Cardiac fibroblast (primary cell): ENCODE data around the gene PDLIM5.

Experiments
- DNase-seq, 2 donors: peaks; one replicate each; pipeline versions ENCODE4 v3.0.0 to v3.0.0-alpha.2; 2010; ENCODE audit warnings: low read depth in 2 of 2
- H3K4me3 ChIP-seq, 2 donors: replicated peaks in 1 of 2; 1 replicate in 1 of 2; 2 replicates in 1 of 2; pipeline ENCODE4 v1.5.1; 2011; ENCODE audit warnings: low read depth in 2 of 2, low read length in 2 of 2, mild to moderate bottlenecking in 2 of 2, moderate library complexity in 1 of 2
- TF ChIP-seq, protein P1 (sequence below): IDR thresholded peaks from one replicate; pipeline ENCODE4 v1.5.1; 2011; ENCODE audit warnings: low read depth, mild to moderate bottlenecking, low read length, inconsistent platforms

The PDLIM5 gene

GRCh38 chr4:94519019-94519418, 67.3 kb downstream of the PDLIM5 start:
- TF ChIP-seq, protein P1, sequence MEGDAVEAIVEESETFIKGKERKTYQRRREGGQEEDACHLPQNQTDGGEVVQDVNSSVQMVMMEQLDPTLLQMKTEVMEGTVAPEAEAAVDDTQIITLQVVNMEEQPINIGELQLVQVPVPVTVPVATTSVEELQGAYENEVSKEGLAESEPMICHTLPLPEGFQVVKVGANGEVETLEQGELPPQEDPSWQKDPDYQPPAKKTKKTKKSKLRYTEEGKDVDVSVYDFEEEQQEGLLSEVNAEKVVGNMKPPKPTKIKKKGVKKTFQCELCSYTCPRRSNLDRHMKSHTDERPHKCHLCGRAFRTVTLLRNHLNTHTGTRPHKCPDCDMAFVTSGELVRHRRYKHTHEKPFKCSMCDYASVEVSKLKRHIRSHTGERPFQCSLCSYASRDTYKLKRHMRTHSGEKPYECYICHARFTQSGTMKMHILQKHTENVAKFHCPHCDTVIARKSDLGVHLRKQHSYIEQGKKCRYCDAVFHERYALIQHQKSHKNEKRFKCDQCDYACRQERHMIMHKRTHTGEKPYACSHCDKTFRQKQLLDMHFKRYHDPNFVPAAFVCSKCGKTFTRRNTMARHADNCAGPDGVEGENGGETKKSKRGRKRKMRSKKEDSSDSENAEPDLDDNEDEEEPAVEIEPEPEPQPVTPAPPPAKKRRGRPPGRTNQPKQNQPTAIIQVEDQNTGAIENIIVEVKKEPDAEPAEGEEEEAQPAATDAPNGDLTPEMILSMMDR = no peak
- H3K4me3 ChIP-seq = no peak overlapping the region
- DNase-seq = no peak

- H3K4me3 ChIP-seq = no peak overlapping the region
- TF ChIP-seq, protein P1 = no peak
- no peak for DNase-seq
These were observed 68.4 kb downstream of the PDLIM5 start for GRCh38 chr4:94519925-94520789.

- TF ChIP-seq, protein P1 = no peak
These were observed 71.4 kb downstream of the PDLIM5 start for GRCh38 chr4:94523033-94523580.

DNA sequence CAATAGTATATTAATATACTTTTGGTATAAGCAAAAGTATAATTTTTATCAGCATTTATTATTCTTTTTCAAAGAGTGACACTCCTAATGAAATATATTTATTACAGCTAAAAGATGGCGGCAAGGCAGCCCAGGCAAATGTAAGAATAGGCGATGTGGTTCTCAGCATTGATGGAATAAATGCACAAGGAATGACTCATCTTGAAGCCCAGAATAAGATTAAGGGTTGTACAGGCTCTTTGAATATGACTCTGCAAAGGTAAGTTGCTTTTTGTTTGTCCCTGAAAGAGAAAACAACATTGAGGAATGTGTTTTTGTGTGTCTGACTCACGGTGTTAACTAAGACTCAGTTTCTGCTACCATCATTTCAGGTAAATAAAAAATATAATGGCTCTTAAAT, 71.9 kb downstream of the PDLIM5 start:
- DNase-seq = peak in 1 of 2 donors; percentile 81
- TF ChIP-seq, protein P1 = no peak

More at GRCh38 chr4:94523033-94523580, 71.4 kb downstream of the PDLIM5 start:
- no peak overlapping the region for H3K4me3 ChIP-seq
- peak; percentile 41 to 54 for DNase-seq

DNA sequence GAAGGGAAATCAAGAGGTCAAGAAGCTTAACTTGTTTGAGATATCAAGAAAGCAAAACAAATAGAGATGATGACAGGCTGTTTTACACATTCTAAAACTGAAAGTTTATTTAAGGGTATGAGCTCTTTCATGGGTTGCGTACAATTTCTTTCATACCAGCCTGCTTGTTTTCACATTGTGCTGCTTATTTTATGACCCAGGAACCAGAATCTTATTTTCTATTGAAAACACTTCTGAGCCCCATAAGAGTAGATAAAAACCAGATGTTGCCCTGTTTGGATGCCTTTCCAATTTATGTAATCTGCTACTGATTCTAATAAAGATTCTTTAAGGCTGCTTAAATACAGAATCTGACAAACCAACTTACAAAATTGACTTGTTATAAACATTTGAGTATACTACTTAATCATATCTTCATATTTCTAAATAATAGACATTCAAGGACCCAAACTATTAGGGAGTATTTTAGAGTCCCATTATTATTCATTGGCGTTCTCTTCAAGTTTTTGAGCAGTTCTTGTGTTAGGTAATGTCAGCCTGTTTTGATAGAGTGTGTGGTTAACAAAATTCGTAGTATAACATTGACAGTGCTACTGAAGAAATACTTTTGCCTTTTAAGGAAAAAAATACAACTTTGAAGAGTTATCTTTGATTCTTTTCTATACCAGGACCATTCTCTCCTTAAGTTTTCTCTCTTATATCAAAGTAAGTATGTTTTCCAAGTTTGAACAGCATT, 74.4 kb downstream of the PDLIM5 start:
- no peak overlapping the region for H3K4me3 ChIP-seq
- DNase-seq = peak; percentile 49 to 53

More for the DNA sequence above, 71.9 kb downstream of the PDLIM5 start:
- no peak overlapping the region for H3K4me3 ChIP-seq

GRCh38 chr4:94527556-94528233, 76.0 kb downstream of the PDLIM5 start:
- no peak overlapping the region for H3K4me3 ChIP-seq
- TF ChIP-seq, protein P1 = no peak

More for the DNA sequence above, 74.4 kb downstream of the PDLIM5 start:
- TF ChIP-seq, protein P1 = no peak

More at GRCh38 chr4:94527556-94528233, 76.0 kb downstream of the PDLIM5 start:
- no peak for DNase-seq
